ENCODE data around the gene KRTAP22-2. TPM values are rescaled to one million over a fixed set of nuclear protein-coding genes. Genes with fewer than 3 reads are reported as not detected.

Gene KRTAP22-2
- total and polyA plus RNA-seq, 12 donors: not detected

GRCh38 chr21:30577766-30578165 lies 12.4 kb downstream of the KRTAP22-2 start:
- Histone ChIP-seq H3K9me3 (replicated peaks in 1 of 3) (no peaks in the 10 kb centered on the region), H3K27me3 (no peaks in the 10 kb centered on the region), H3K27ac (no peak overlapping the region), H3K4me1 (replicated peaks in 1 of 2) (no peaks in the 10 kb centered on the region), H3K4me3 (no peak overlapping the region), H3K36me3 (replicated peaks in 1 of 2) (no peaks in the 10 kb centered on the region)
- DNase-seq: no peak
- intact Hi-C loops (cut with DNase I): no loop called here
- TF ChIP-seq POLR2A (IDR thresholded peaks at IDR 0.05): no peak
- no peak for TF ChIP-seq CTCF (IDR thresholded peaks at IDR 0.05)

- H3K4me1 ChIP-seq (replicated peaks in 1 of 2): no peaks in the 10 kb centered on the region
- no peaks in the 10 kb centered on the region for H3K36me3 ChIP-seq (replicated peaks in 1 of 2)
- H3K9me3 ChIP-seq (replicated peaks in 1 of 3): no peaks in the 10 kb centered on the region
- H3K27ac ChIP-seq: no peak overlapping the region
- TF ChIP-seq POLR2A (IDR thresholded peaks at IDR 0.05) (no peak), CTCF (IDR thresholded peaks at IDR 0.05) (no peak)
- intact Hi-C loops (cut with DNase I): no loop called here
- H3K27me3 ChIP-seq: no peaks in the 10 kb centered on the region
- no peak for DNase-seq
- H3K4me3 ChIP-seq: no peak overlapping the region
Observed at GRCh38 chr21:30567617-30568016, 22.6 kb downstream of the KRTAP22-2 start.

GRCh38 chr21:30563630-30564029 lies 26.6 kb downstream of the KRTAP22-2 start:
- Histone ChIP-seq H3K9me3 (replicated peaks in 1 of 3) (no peaks in the 10 kb centered on the region), H3K4me3 (no peak overlapping the region), H3K27ac (no peak overlapping the region), H3K4me1 (replicated peaks in 1 of 2) (no peaks in the 10 kb centered on the region), H3K36me3 (replicated peaks in 1 of 2) (no peaks in the 10 kb centered on the region), H3K27me3 (no peaks in the 10 kb centered on the region)
- WGBS, 4 donors: 77 to 87% (median 81%) methylated on average over 2 of the region's 2 CpGs
- intact Hi-C loops (cut with DNase I): no loop called here
- TF ChIP-seq CTCF (IDR thresholded peaks at IDR 0.05) (no peak), POLR2A (IDR thresholded peaks at IDR 0.05) (no peak)
- DNase-seq: no peak

GRCh38 chr21:30563072-30563471 lies 27.1 kb downstream of the KRTAP22-2 start:
- TF ChIP-seq CTCF (IDR thresholded peaks at IDR 0.05): no peak
- TF ChIP-seq POLR2A (IDR thresholded peaks at IDR 0.05): no peak
- no peak for DNase-seq
- H3K4me1 ChIP-seq (replicated peaks in 1 of 2): no peaks in the 10 kb centered on the region

More at GRCh38 chr21:30563072-30563471, 27.1 kb downstream of the KRTAP22-2 start:
- no peak overlapping the region for H3K4me3 ChIP-seq
- H3K27me3 ChIP-seq: no peaks in the 10 kb centered on the region
- H3K9me3 ChIP-seq (replicated peaks in 1 of 3): no peaks in the 10 kb centered on the region
- H3K27ac ChIP-seq: no peak overlapping the region
- no peaks in the 10 kb centered on the region for H3K36me3 ChIP-seq (replicated peaks in 1 of 2)
- 55 to 68% (median 60%) methylated on average over 6 of the region's 6 CpGs for WGBS, 4 donors
- intact Hi-C loops (cut with DNase I): no loop called here
